Right atrium auricular region (tissue), 2 donors: Measurements from ENCODE around the gene SLC18A3. TPM values are rescaled to one million over a fixed set of nuclear protein-coding genes. Genes with fewer than 3 reads are reported as not detected.

Experiments
- DNase-seq: peaks from one replicate; pipeline ENCODE4 v3.0.0-alpha.2; 2019; ENCODE audit warnings: low spot score
- H3K27ac ChIP-seq, 2 donors: fragments of 200-600 bp; sonication (generic); 1 replicate in 1 of 2; 2 replicates in 1 of 2; pipeline ENCODE4 v1.5.1; 2016 to 2019
- H3K27me3 ChIP-seq, 2 donors: fragments of 200-600 bp; sonication (generic); one replicate each; pipeline versions ENCODE4 v1.5.1 to v1.6.0; 2017 to 2019
- H3K36me3 ChIP-seq: fragments of 200-600 bp; sonication (generic); one replicate; pipeline ENCODE4 v1.5.1; 2016
- H3K4me1 ChIP-seq, 2 donors: fragments of 200-600 bp; sonication (generic); one replicate each; pipeline versions ENCODE4 v1.5.1 to v1.6.0; 2017 to 2019
- H3K4me3 ChIP-seq, 2 donors: fragments of 200-600 bp; sonication (generic); 1 replicate in 1 of 2; 2 replicates in 1 of 2; pipeline ENCODE4 v1.5.1; 2017 to 2019; ENCODE audit warnings: mild to moderate bottlenecking in 1 of 2, moderate library complexity in 1 of 2
- H3K9me3 ChIP-seq, 2 donors: fragments of 200-600 bp; sonication (generic); one replicate each; pipeline ENCODE4 v1.5.1; 2019
- total RNA-seq, 2 donors: library from RNA; depleted of rRNA; stranded (reverse); fragments of >200 nt; gene quantifications; one replicate each; pipeline ENCODE4 v1.1.0, GENCODE V29; 2016
- TF ChIP-seq, protein P1 (sequence below), 2 donors: fragments of 200-600 bp; sonication (generic); IDR thresholded peaks; one replicate each; pipeline ENCODE4 v1.5.1; 2019; ENCODE audit warnings: antibody characterized with exemption in 2 of 2

SLC18A3 gene
- total RNA-seq, 2 donors from 2014 or later, result not detected

DNA sequence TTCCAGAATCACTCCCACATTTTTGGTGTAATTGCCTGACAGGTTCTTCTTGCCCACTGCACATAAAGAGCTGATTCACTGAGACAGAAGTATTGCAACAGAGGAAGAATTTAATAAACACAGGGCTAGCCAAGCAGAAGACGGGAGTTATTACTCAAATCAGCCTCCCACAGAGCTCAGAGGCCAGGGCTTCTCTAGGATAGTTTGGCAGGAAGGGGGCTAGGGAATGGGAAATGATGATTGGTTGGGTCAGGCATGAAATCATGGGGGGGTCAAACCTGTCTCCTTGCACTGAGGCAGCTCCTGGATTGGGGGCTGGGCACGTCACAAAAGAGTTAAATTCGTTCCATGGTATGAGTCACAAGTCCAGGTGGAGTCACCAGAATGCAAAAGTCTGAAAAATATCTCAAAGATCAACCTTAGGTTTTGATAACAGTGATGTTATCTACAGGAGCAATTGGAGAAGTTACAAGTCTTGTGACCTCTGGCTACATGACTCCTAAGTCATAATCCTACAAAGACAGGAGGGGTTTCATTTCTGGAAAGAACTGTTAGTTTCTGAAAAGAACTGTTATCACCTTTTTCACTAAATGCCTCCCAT, 41.0 kb upstream of the SLC18A3 start:
- peak overlapping the region in 1 of 2 donors; percentile 11 for H3K27ac ChIP-seq
- TF ChIP-seq, protein P1, sequence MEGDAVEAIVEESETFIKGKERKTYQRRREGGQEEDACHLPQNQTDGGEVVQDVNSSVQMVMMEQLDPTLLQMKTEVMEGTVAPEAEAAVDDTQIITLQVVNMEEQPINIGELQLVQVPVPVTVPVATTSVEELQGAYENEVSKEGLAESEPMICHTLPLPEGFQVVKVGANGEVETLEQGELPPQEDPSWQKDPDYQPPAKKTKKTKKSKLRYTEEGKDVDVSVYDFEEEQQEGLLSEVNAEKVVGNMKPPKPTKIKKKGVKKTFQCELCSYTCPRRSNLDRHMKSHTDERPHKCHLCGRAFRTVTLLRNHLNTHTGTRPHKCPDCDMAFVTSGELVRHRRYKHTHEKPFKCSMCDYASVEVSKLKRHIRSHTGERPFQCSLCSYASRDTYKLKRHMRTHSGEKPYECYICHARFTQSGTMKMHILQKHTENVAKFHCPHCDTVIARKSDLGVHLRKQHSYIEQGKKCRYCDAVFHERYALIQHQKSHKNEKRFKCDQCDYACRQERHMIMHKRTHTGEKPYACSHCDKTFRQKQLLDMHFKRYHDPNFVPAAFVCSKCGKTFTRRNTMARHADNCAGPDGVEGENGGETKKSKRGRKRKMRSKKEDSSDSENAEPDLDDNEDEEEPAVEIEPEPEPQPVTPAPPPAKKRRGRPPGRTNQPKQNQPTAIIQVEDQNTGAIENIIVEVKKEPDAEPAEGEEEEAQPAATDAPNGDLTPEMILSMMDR (IDR thresholded peaks at IDR 0.05), result no peak
- no peak for DNase-seq

DNA sequence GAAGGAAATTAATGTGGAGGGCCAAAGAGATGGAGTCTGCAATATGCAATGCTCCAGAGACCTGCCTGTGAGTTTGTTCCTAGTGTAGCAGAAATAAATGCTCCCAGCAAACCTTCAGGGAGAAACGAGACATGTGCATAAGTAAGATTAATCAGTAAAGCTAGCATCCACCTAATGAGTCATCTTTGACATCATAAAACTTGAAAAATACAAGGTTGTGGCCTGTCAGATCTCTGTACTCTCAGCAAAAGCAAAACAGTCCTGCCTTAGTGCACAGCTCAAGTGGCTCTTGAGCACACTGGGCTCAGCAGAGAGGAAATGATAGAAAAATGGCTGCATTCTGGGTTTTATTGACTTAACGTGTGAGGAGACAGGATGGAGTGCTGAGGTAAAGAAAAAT, 38.7 kb upstream of the SLC18A3 start:
- TF ChIP-seq, protein P1 (IDR thresholded peaks at IDR 0.05), result no peak
- Histone ChIP-seq H3K36me3 (no peaks in the 10 kb centered on the region), H3K4me1 (no peaks in the 10 kb centered on the region), H3K27ac (no peak overlapping the region), H3K9me3 (peaks cover 0 to 7% of the 10 kb centered on the region in 2 donors), H3K27me3 (no peaks in the 10 kb centered on the region), H3K4me3 (no peak overlapping the region)
- no peak for DNase-seq

More for the DNA sequence above, 41.0 kb upstream of the SLC18A3 start:
- H3K4me3 ChIP-seq, result no peak overlapping the region
- H3K9me3 ChIP-seq, result peaks cover 0 to 7% of the 10 kb centered on the region in 2 donors
- H3K4me1 ChIP-seq, result no peaks in the 10 kb centered on the region
- no peaks in the 10 kb centered on the region for H3K36me3 ChIP-seq
- H3K27me3 ChIP-seq, result no peaks in the 10 kb centered on the region

GRCh38 chr10:49572594-49573114, 37.5 kb upstream of the SLC18A3 start:
- Histone ChIP-seq H3K27ac (no peak overlapping the region), H3K4me3 (no peak overlapping the region), H3K27me3 (no peaks in the 10 kb centered on the region), H3K36me3 (no peaks in the 10 kb centered on the region), H3K4me1 (no peaks in the 10 kb centered on the region), H3K9me3 (peaks cover 0 to 7% of the 10 kb centered on the region in 2 donors)
- DNase-seq, result no peak
- TF ChIP-seq, protein P1 (IDR thresholded peaks at IDR 0.05), result no peak

GRCh38 chr10:49575489-49576072, 34.5 kb upstream of the SLC18A3 start:
- no peak overlapping the region for H3K4me3 ChIP-seq
- H3K27ac ChIP-seq, result no peak overlapping the region
- TF ChIP-seq, protein P1 (IDR thresholded peaks at IDR 0.05), result no peak
- no peaks in the 10 kb centered on the region for H3K27me3 ChIP-seq
- DNase-seq, result no peak
- H3K4me1 ChIP-seq, result no peaks in the 10 kb centered on the region
- H3K36me3 ChIP-seq, result no peaks in the 10 kb centered on the region
- no peaks in the 10 kb centered on the region for H3K9me3 ChIP-seq

DNA sequence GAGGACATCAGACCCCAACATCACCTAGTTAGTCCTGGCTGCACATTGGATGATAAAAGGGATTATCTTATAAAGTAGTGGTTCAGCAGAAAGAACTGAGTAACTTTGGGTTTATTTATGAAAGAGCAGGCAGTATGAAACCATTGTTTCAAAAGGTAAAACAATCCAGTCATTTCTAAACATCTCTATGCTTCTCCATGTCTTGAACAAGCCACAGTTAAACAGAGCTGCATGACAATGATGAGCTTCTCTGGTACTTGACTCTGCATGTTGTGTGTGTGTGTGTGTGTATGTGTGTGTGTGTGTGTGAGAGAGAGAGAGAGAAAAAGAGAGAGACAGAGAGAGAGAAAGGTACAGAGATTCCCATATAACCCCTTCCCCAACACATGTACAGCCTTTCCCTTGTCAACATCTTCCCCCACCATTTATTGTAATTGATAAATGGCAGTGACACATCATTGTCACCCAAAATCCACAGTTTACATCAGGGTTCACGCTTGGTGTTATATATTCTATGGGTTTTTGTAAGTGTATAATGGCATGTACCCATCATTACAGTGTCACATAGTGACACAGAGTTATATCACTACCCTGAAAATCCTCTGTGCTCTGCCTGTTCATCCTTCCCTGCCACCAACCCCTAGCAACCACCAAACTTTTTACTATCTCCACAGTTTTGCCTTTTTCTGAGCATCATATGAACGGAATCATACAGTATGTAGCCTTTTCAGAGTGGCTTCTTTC, 32.8 kb upstream of the SLC18A3 start:
- Histone ChIP-seq H3K9me3 (no peaks in the 10 kb centered on the region), H3K27me3 (no peaks in the 10 kb centered on the region), H3K4me3 (no peak overlapping the region), H3K4me1 (no peaks in the 10 kb centered on the region), H3K36me3 (no peaks in the 10 kb centered on the region), H3K27ac (no peak overlapping the region)
- TF ChIP-seq, protein P1 (IDR thresholded peaks at IDR 0.05), result no peak
- no peak for DNase-seq
